IMR-90 (cell line): ENCODE data around the gene SRSF10. TPM values are rescaled to one million over a fixed set of nuclear protein-coding genes. Genes with fewer than 3 reads are reported as not detected.
A peak's percentile ranks its signal among the peaks of the same experiment; 100 is the strongest.

Source experiments
- ATAC-seq: fragments of 200-7000 bp; cut with Tn5 transposase; 2 replicates; pipeline ENCODE4 v1.9.1; 2020; ENCODE audit warnings: low read depth, mild to moderate bottlenecking, moderate library complexity
- BruUV-seq: library from RNA; stranded (reverse); fragments of 400-500 nt; replicated peaks from 2 replicates; lab custom pipeline; 2021; lab: Mats Ljungman, UMichigan
- CTCF ChIA-PET: fragments of 300-600 bp; formaldehyde crosslinking; extraction: SDS; loops from one replicate; lab custom pipeline; 2021; ENCODE audit warnings: antibody characterized with exemption; lab: Yijun Ruan, JAX
- POLR2A ChIA-PET: fragments of 300-600 bp; sonication (Branson Sonifier 250); formaldehyde crosslinking; loops from one replicate; lab custom pipeline; 2022; ENCODE audit warnings: antibody characterized with exemption; ENCODE audit not compliant: unreplicated experiment; lab: Charles Lee
- DNase-seq: peaks from one replicate; pipeline ENCODE4 v3.0.0; 2013
- H2AFZ ChIP-seq: replicated peaks from 2 replicates; pipeline ENCODE3; 2013; ENCODE audit warnings: low read length, mild to moderate bottlenecking; ENCODE audit not compliant: poor library complexity
- H2AK5ac ChIP-seq: 2 replicates; pipeline ENCODE4 v1.6.1; 2013; ENCODE audit warnings: low read depth, low read length, inconsistent platforms
- H2AK9ac ChIP-seq: replicated peaks from 2 replicates; pipeline ENCODE3; 2013; ENCODE audit warnings: mild to moderate bottlenecking, low read depth, low read length, moderate library complexity; ENCODE audit not compliant: poor library complexity
- H2BK120ac ChIP-seq: 2 replicates; pipeline ENCODE4 v1.6.1; 2013; ENCODE audit warnings: low read depth, low read length, inconsistent platforms
- H2BK15ac ChIP-seq: 3 replicates; pipeline ENCODE4 v1.6.1; 2013; ENCODE audit warnings: low read depth, low read length, inconsistent platforms
- H2BK20ac ChIP-seq: 2 replicates; pipeline ENCODE4 v1.6.1; 2013; ENCODE audit warnings: low read depth, mild to moderate bottlenecking, inconsistent platforms, low read length, moderate library complexity
- H2BK5ac ChIP-seq: 2 replicates; pipeline ENCODE4 v1.6.1; 2013; ENCODE audit warnings: mild to moderate bottlenecking, low read depth, low read length, inconsistent platforms; ENCODE audit not compliant: poor library complexity, severe bottlenecking
- H3K14ac ChIP-seq: replicated peaks from 2 replicates; pipeline ENCODE4 v1.6.1; 2013; ENCODE audit warnings: low read depth, low read length, inconsistent platforms
- H3K18ac ChIP-seq: 2 replicates; pipeline ENCODE4 v1.6.1; 2013; ENCODE audit warnings: low read depth, low read length, control low read depth
- H3K23ac ChIP-seq: 2 replicates; pipeline ENCODE4 v1.6.1; 2013; ENCODE audit warnings: low read depth, low read length, inconsistent platforms
- H3K27ac ChIP-seq: 2 replicates; pipeline ENCODE4 v1.5.1; 2013; ENCODE audit warnings: mild to moderate bottlenecking, control low read depth, low read length; ENCODE audit not compliant: insufficient read depth
- H3K27me3 ChIP-seq: 2 replicates; pipeline ENCODE4 v1.6.1; 2013; ENCODE audit warnings: low read length; ENCODE audit not compliant: control insufficient read depth, insufficient read depth
- H3K36me3 ChIP-seq: 2 replicates; pipeline ENCODE4 v1.6.1; 2013; ENCODE audit warnings: low read length, mixed read lengths; ENCODE audit not compliant: control insufficient read depth, insufficient read depth
- H3K4ac ChIP-seq: 2 replicates; pipeline ENCODE4 v1.6.1; 2013; ENCODE audit warnings: low read depth, low read length, inconsistent platforms
- H3K4me1 ChIP-seq: 2 replicates; pipeline ENCODE4 v1.6.1; 2013; ENCODE audit warnings: low read length, mixed read lengths; ENCODE audit not compliant: control insufficient read depth, insufficient read depth
- H3K4me2 ChIP-seq: 2 replicates; pipeline ENCODE4 v1.6.1; 2013; ENCODE audit warnings: low read depth, mild to moderate bottlenecking, control low read depth, low read length, moderate library complexity
- H3K4me3 ChIP-seq: 2 replicates; pipeline ENCODE4 v1.5.1; 2013; ENCODE audit warnings: low read depth, mild to moderate bottlenecking, control low read depth, low read length, moderate library complexity; ENCODE audit not compliant: insufficient read depth
- H3K56ac ChIP-seq: 2 replicates; pipeline ENCODE4 v1.6.1; 2013; ENCODE audit warnings: low read length, inconsistent platforms; ENCODE audit not compliant: insufficient read depth; ENCODE audit errors: extremely low read depth
- H3K79me1 ChIP-seq, 2 experiments: 2 replicates each; pipeline ENCODE4 v1.6.1; 2013; ENCODE audit warnings: low read length in 2 of 2, inconsistent platforms in 1 of 2, low read depth in 1 of 2
- H3K9ac ChIP-seq: 2 replicates; pipeline ENCODE4 v1.6.1; 2013; ENCODE audit warnings: low read depth, low read length, control low read depth
- H3K9me1 ChIP-seq: 2 replicates; pipeline ENCODE4 v1.6.1; 2013; ENCODE audit warnings: low read length, inconsistent platforms; ENCODE audit not compliant: insufficient read depth
- H3K9me3 ChIP-seq: 2 replicates; pipeline ENCODE4 v1.6.1; 2013; ENCODE audit warnings: low read length; ENCODE audit not compliant: control insufficient read depth, insufficient read depth
- H4K20me1 ChIP-seq: 2 replicates; pipeline ENCODE4 v1.6.1; 2013; ENCODE audit warnings: low read length, inconsistent platforms; ENCODE audit not compliant: insufficient read depth
- H4K5ac ChIP-seq: 2 replicates; pipeline ENCODE4 v1.6.1; 2013; ENCODE audit warnings: mild to moderate bottlenecking, low read depth, low read length, control low read depth
- H4K8ac ChIP-seq, 2 experiments: 2 replicates each; pipeline ENCODE4 v1.6.1; 2013; ENCODE audit warnings: low read depth in 2 of 2, low read length in 2 of 2, control low read depth in 1 of 2, inconsistent platforms in 1 of 2
- H4K91ac ChIP-seq: 2 replicates; pipeline ENCODE4 v1.6.1; 2013; ENCODE audit warnings: low read depth, low read length, inconsistent platforms; ENCODE audit not compliant: insufficient read depth
- CEBPB ChIP-seq: IDR thresholded peaks from 2 replicates; pipeline ENCODE4 v1.6.1; 2012; ENCODE audit warnings: low read depth, low read length, improper control_type of control experiment
- RAD21 ChIP-seq: IDR thresholded peaks from 2 replicates; pipeline ENCODE4 v1.6.1; 2012; ENCODE audit warnings: low read length, improper control_type of control experiment
- RCOR1 ChIP-seq: IDR thresholded peaks from 2 replicates; pipeline ENCODE4 v1.6.1; 2012; ENCODE audit warnings: mild to moderate bottlenecking, low read length, improper control_type of control experiment; ENCODE audit not compliant: insufficient replicate concordance
- WGBS, 2 experiments: methylation state at CpG; one replicate each; pipeline versions ENCODE4 v1.1.5 to v1.1.7; 2013; ENCODE audit warnings: missing lambda C conversion rate in 2 of 2; ENCODE audit not compliant: insufficient read length in 1 of 2; ENCODE audit errors: extremely low coverage in 2 of 2; 5-methylcytosine and 5-hydroxymethylcytosine counted together
- dilution Hi-C: fragments of 300-500 bp; cut with HindIII; formaldehyde crosslinking; loops from one replicate; pipeline ENCODE4 v1.14.3; 2018; ENCODE audit warnings: low sequenced_read_pairs; ENCODE audit not compliant: unreplicated experiment
- in situ Hi-C: fragments of 300-500 bp; cut with MboI; formaldehyde crosslinking; loops from 3 replicates; pipeline ENCODE4 v1.14.3; 2019; ENCODE audit warnings: low sequenced_read_pairs, inconsistent platforms, mixed read lengths
- intact Hi-C: fragments of 100-400 bp; cut with micrococcal nuclease; formaldehyde crosslinking; loops from 2 replicates; pipeline ENCODE4 v1.10.0; 2022
- polyA plus RNA-seq, 3 experiments: library from polyadenylated mRNA; depleted of rRNA; stranded (reverse); fragments of >200 nt; gene quantifications; 2 replicates each; pipeline ENCODE4 v1.2.3, GENCODE V29; 2012; ENCODE audit warnings: low replicate concordance in 1 of 3
- total RNA-seq: library from RNA; depleted of rRNA; stranded (reverse); fragments of >200 nt; gene quantifications from 2 replicates; pipeline ENCODE4 v1.2.3, GENCODE V29; 2012

SRSF10 gene
- total and polyA plus RNA-seq, 2 of the 4 experiments (the other 2 are of a cell fraction), result 90.1 to 110 TPM

- Histone ChIP-seq H3K79me1 (peaks cover 7 to 11% of the 10 kb centered on the region in 2 experiments; a peak in 2 of 4 replicates), H3K9me1 (no peaks in the 10 kb centered on the region), H3K56ac (no peak overlapping the region), H3K23ac (no peak overlapping the region), H2BK5ac (peak overlapping the region; percentile 25), H2BK15ac (no peak overlapping the region), H3K9ac (no peak overlapping the region), H3K27me3 (no peaks in the 10 kb centered on the region), H2AFZ (no peak overlapping the region), H3K4ac (no peak overlapping the region), H2BK20ac (no peak overlapping the region), H3K27ac (no peak overlapping the region), H2AK9ac (no peak overlapping the region), H4K20me1 (peaks cover 35% of the 10 kb centered on the region), H3K18ac (no peak overlapping the region; the same call in 1 of the 2 replicates), H4K91ac (no peak overlapping the region), H3K4me2 (peak overlapping the region; percentile 70), H3K9me3 (no peaks in the 10 kb centered on the region), H3K14ac (no peak overlapping the region), H4K8ac (no peak overlapping the region), H3K4me1 (peaks cover 2% of the 10 kb centered on the region), H3K36me3 (peaks cover 11% of the 10 kb centered on the region), H2BK120ac (no peak overlapping the region), H2AK5ac (no peak overlapping the region), H4K5ac (peak overlapping the region; percentile 29; the same call in 1 of the 2 replicates), H3K4me3 (no peak overlapping the region)
- POLR2A ChIA-PET, result interaction anchor here (1.0 kb wide), 1 partner anchor 63 kb away, joined by 3 read pairs; no protein-coding TSS in a partner anchor
- WGBS, 2 experiments, result no CpG with 5 or more reads among the region's 5 CpGs
- BruUV-seq, result no TSS peak
- CTCF ChIA-PET, result interaction anchor here (0.8 kb wide), 1 partner anchor 186 kb away, joined by 3 read pairs; no protein-coding TSS in a partner anchor
- dilution Hi-C loops (no loop called here), intact Hi-C loops (loop anchor here (5.0 kb wide), 1 partner anchor 62 kb away; no protein-coding TSS in a partner anchor), in situ Hi-C loops (no loop called here)
- TF ChIP-seq RCOR1 (no peak), RAD21 (no peak), CEBPB (peak; percentile 80)
- ATAC-seq, result no peak; the same call in none of the 2 replicates
- peak; percentile 61 for DNase-seq
Observed at GRCh38 chr1:23964790-23965740, 15.1 kb downstream of the SRSF10 start.
